SU-DHL-6 (cell line): ENCODE measurements around the gene LRRC8E.

ENCODE experiments used
- H2AFZ ChIP-seq: fragments of 200-600 bp; sonication (generic); 2 replicates; pipeline ENCODE4 v1.6.1; 2014; ENCODE audit warnings: low read depth, mild to moderate bottlenecking, moderate library complexity, mixed read lengths, antibody characterized with exemption, low read length; ENCODE audit not compliant: severe bottlenecking
- H3F3A ChIP-seq: fragments of 200-600 bp; shearing (Covaris generic); 2 replicates; pipeline ENCODE4 v1.6.0; 2016; ENCODE audit warnings: antibody characterized with exemption, mild to moderate bottlenecking; ENCODE audit not compliant: insufficient read depth
- H3K27ac ChIP-seq: fragments of 200-600 bp; sonication (generic); 2 replicates; pipeline ENCODE4 v1.5.1; 2016; ENCODE audit warnings: low read depth, mild to moderate bottlenecking, low read length, moderate library complexity, mixed read lengths
- H3K27me3 ChIP-seq: fragments of 200-600 bp; sonication (generic), shearing (Covaris generic); 2 replicates; pipeline ENCODE4 v1.6.0; 2014; ENCODE audit warnings: mild to moderate bottlenecking, low read length
- H3K36me3 ChIP-seq: fragments of 200-600 bp; sonication (generic); 2 replicates; pipeline ENCODE4 v1.6.1; 2014; ENCODE audit warnings: mild to moderate bottlenecking, low read length, mixed read lengths
- H3K4me2 ChIP-seq: fragments of 300-600, 200-600 bp; shearing (Covaris generic), sonication (generic); 2 replicates; pipeline ENCODE4 v1.6.0; 2014; ENCODE audit warnings: low read length, low read depth, mild to moderate bottlenecking; ENCODE audit not compliant: poor library complexity, severe bottlenecking
- H3K4me3 ChIP-seq: fragments of 200-600 bp; sonication (generic); 2 replicates; pipeline ENCODE4 v1.5.1; 2014; ENCODE audit warnings: antibody characterized with exemption, low read length, mild to moderate bottlenecking, mixed read lengths; ENCODE audit not compliant: insufficient read depth, poor library complexity, severe bottlenecking
- H3K79me2 ChIP-seq: fragments of 200-600 bp; sonication (generic); 2 replicates; pipeline ENCODE4 v1.6.1; 2014; ENCODE audit warnings: mild to moderate bottlenecking, low read length, moderate library complexity; ENCODE audit not compliant: insufficient read depth
- H3K9ac ChIP-seq: fragments of 200-600 bp; sonication (generic); 2 replicates; pipeline ENCODE4 v1.7.0; 2014; ENCODE audit warnings: mild to moderate bottlenecking, low read length
- H3K9me2 ChIP-seq: fragments of 200-600 bp; sonication (generic); replicated peaks from 2 replicates; pipeline ENCODE4 v1.6.1; 2014; ENCODE audit warnings: low read length; ENCODE audit not compliant: insufficient read depth
- H3K9me3 ChIP-seq: fragments of 200-600 bp; sonication (generic); 2 replicates; pipeline ENCODE4 v1.6.1; 2014; ENCODE audit warnings: low read length, mixed read lengths; ENCODE audit not compliant: insufficient read depth
- H4K20me1 ChIP-seq: fragments of 200-600 bp; sonication (generic); 2 replicates; pipeline ENCODE4 v1.6.1; 2014; ENCODE audit warnings: low read depth, mild to moderate bottlenecking, antibody characterized with exemption, low read length, moderate library complexity, mixed read lengths
- EZH2phosphoT487 ChIP-seq: fragments of 200-600 bp; sonication (generic), shearing (Covaris generic); conservative IDR thresholded peaks from 2 replicates; pipeline ENCODE4 v1.6.1; 2018; ENCODE audit warnings: mild to moderate bottlenecking, antibody characterized with exemption, low read length, moderate library complexity, mixed read lengths
- TF ChIP-seq, protein P1 (sequence below): fragments of 200-600 bp; sonication (generic); IDR thresholded peaks from one replicate; pipeline ENCODE4 v1.5.1; 2017; ENCODE audit warnings: antibody characterized with exemption, mild to moderate bottlenecking, low read length, moderate library complexity; ENCODE audit not compliant: insufficient read depth, poor library complexity, severe bottlenecking

Gene LRRC8E

DNA sequence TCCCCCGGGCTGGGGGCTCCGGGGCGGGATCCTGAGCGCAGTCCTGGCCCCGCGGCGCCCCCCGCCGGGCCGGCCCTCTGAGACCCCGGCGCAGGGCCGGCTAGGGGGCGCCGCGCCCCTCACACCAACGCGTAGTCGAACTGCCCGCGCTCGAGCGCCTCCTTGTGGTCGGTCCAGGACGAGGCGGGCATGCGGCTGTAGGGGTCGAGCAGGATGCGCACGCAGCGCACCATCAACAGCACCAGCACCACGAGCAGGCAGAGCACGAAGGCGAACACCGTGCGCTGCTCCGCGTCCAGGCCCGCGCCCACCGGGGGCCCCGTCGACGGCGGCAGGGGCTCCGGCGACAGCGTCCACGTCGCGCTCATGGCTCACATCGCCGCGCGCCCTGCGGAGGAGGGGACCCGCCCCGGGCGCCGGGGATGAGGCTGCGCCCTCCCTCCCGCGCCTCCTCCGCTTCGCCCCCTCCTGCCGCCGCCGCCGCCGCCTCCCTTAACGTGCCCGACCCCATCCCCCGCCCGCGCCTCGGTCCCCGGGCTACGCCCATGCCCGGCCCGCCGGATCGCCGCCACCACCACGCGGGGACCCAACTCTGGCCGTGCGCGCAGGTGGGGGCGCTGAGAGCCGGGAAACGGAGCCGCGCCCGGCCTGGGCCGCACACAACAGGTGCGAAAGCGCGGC lies 37.0 kb downstream of the LRRC8E start:
- Histone ChIP-seq H3K36me3 (no peaks in the 10 kb centered on the region), H3K27ac (no peak overlapping the region), H3K9ac (peak overlapping the region; percentile 24; the same call in 1 of the 2 replicates), H2AFZ (peak overlapping the region; percentile 19), H3K27me3 (no peaks in the 10 kb centered on the region), H3K4me3 (peak overlapping the region; percentile 38), H3F3A (peaks cover 5% of the 10 kb centered on the region; the same call in 1 of the 2 replicates), H3K79me2 (no peaks in the 10 kb centered on the region), H3K9me2 (no peaks in the 10 kb centered on the region), H3K4me2 (peak overlapping the region; percentile 54), H4K20me1 (no peaks in the 10 kb centered on the region), H3K9me3 (no peaks in the 10 kb centered on the region)
- TF ChIP-seq, protein P1, sequence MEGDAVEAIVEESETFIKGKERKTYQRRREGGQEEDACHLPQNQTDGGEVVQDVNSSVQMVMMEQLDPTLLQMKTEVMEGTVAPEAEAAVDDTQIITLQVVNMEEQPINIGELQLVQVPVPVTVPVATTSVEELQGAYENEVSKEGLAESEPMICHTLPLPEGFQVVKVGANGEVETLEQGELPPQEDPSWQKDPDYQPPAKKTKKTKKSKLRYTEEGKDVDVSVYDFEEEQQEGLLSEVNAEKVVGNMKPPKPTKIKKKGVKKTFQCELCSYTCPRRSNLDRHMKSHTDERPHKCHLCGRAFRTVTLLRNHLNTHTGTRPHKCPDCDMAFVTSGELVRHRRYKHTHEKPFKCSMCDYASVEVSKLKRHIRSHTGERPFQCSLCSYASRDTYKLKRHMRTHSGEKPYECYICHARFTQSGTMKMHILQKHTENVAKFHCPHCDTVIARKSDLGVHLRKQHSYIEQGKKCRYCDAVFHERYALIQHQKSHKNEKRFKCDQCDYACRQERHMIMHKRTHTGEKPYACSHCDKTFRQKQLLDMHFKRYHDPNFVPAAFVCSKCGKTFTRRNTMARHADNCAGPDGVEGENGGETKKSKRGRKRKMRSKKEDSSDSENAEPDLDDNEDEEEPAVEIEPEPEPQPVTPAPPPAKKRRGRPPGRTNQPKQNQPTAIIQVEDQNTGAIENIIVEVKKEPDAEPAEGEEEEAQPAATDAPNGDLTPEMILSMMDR = peak; percentile 77
- TF ChIP-seq EZH2phosphoT487 = no peak

GRCh38 chr19:7926021-7926726 lies 37.9 kb downstream of the LRRC8E start, which contains the start of gene CTXN1:
Gene CTXN1 (minus strand): TSS chr19:7926135. CDS start chr19:7925538, 597 bp downstream.
- TF ChIP-seq EZH2phosphoT487 = no peak
- TF ChIP-seq, protein P1 = no peak
- H3K4me2 ChIP-seq = peak within 1 kb of the TSS; percentile 54
- H3K27ac ChIP-seq = no peak within 1 kb of the TSS
- no peaks in the 10 kb centered on the region for H3K9me3 ChIP-seq
- no peaks in the 10 kb centered on the region for H4K20me1 ChIP-seq
- H3K36me3 ChIP-seq = no peaks in the 10 kb centered on the region
- no peaks in the 10 kb centered on the region for H3K27me3 ChIP-seq
- peak within 1 kb of the TSS; percentile 24; the same call in 1 of the 2 replicates for H3K9ac ChIP-seq
- peak within 1 kb of the TSS; percentile 19 for H2AFZ ChIP-seq
- H3K79me2 ChIP-seq = no peaks in the 10 kb centered on the region
- peak within 1 kb of the TSS; percentile 38 for H3K4me3 ChIP-seq
- H3F3A ChIP-seq = peaks cover 5% of the 10 kb centered on the region; the same call in 1 of the 2 replicates
- no peaks in the 10 kb centered on the region for H3K9me2 ChIP-seq

DNA sequence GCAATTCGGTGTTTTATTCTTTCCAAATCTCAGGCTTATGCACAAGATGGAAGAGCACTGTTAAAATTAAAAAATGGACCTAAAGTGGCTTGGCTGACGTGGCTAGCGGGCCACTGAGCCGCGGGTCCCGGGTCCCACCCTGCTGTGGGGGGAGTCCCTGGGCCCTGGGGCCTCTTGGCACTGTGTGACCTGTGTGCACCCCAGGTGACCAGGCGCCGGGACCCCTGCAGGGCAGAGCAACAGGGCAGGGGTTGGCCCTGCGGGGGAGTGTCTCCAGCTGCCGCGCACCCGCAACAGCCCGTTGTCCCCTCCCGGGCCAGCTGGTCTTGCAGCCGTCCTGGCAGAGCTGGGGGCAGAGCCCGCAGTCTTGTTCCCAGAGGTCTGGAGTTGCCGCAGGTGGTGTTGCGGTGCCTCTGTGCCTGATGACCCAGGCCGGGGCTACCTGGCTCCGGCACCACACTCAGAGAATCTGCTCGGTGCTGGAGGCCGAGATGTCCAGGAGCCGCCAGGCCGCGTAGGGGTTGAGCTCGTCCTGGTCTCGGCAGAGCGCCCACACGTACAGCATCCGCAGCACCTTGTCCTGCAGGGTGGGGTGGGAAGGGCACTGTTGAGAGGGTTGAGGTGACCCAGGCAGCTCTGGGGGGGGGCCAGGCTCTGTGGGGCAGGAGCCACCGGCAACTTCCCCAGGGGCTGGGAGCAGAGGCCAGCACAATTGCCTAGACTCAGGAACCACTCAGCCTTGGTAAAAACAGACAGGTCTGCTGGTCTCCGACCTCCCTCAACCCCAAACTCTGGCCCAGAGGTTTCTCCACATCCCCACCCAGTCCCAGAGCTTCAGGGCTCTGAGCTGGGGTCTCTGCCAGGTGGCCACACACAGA lies 38.7 kb downstream of the LRRC8E start:
- Histone ChIP-seq H3F3A (peaks cover 5% of the 10 kb centered on the region; the same call in 1 of the 2 replicates), H3K9me3 (no peaks in the 10 kb centered on the region), H2AFZ (no peak overlapping the region), H3K9me2 (no peaks in the 10 kb centered on the region), H4K20me1 (no peaks in the 10 kb centered on the region), H3K27me3 (no peaks in the 10 kb centered on the region), H3K4me2 (no peak overlapping the region), H3K4me3 (no peak overlapping the region), H3K9ac (no peak overlapping the region), H3K36me3 (no peaks in the 10 kb centered on the region), H3K79me2 (no peaks in the 10 kb centered on the region), H3K27ac (no peak overlapping the region)
- TF ChIP-seq EZH2phosphoT487 = no peak
- TF ChIP-seq, protein P1 = no peak
